ENCODE data around the gene SLC19A2. TPM values are rescaled to one million over a fixed set of nuclear protein-coding genes. Genes with fewer than 3 reads are reported as not detected.

SLC19A2 gene
- 13.1 and 13.7 TPM in 2 replicates for total RNA-seq

GRCh38 chr1:169485431-169486280, at the start of gene SLC19A2:
SLC19A2 (minus strand) TSS chr1:169485944; CDS start chr1:169485766, 178 bp downstream.

GRCh38 chr1:169427081-169427641, 58.6 kb downstream of the SLC19A2 start, which contains the start of gene CCDC181:
CCDC181 (minus strand) TSS chr1:169427474; CDS start chr1:169424927, 2,547 bp downstream.

Other genes with a start within 250 kb of the SLC19A2 start
- gene NME7, start 118.1 kb downstream of the SLC19A2 start, total RNA-seq, result 10.9 and 18.2 TPM in 2 replicates
- 26.0 and 29.8 TPM in 2 replicates for gene BLZF1, start 117.7 kb downstream of the SLC19A2 start, total RNA-seq
- gene CCDC181, start 58.5 kb downstream of the SLC19A2 start, total RNA-seq, result not detected in 2 replicates
- gene F5, start 100.5 kb upstream of the SLC19A2 start, total RNA-seq, result not detected in 2 replicates
- 0.54 TPM in 1 of 2 replicates, not detected in the other for gene SELP, start 144.2 kb upstream of the SLC19A2 start, total RNA-seq
- under 0.01 and 0.81 TPM in 2 replicates for gene SELL, start 225.7 kb upstream of the SLC19A2 start, total RNA-seq
- gene SELE, start 248.1 kb upstream of the SLC19A2 start, total RNA-seq, result not detected in 2 replicates

Data from cardiac atrium fibroblast (primary cell).